Bronchial epithelial cell (primary cell): ENCODE data around the gene LPAR6. TPM values are rescaled to one million over a fixed set of nuclear protein-coding genes. Genes with fewer than 3 reads are reported as not detected.
"Not testable (repeated sequence)": the region's sequence is repeated elsewhere in the genome, so short reads cannot be mapped to it uniquely, and the experiment has no call there.

Experiments
- DNase-seq: peaks from one replicate; pipeline ENCODE4 v3.0.0-alpha.2; 2010; ENCODE audit warnings: low read depth
- FAIRE-seq: peaks from 2 replicates; lab custom pipeline; 2011; peaks lifted over from hg19 to GRCh38; lab: Jason Lieb, UNC
- H3K27me3 ChIP-seq: 2 replicates; pipeline ENCODE4 v1.5.1; 2011; ENCODE audit warnings: low read length; ENCODE audit not compliant: control insufficient read depth, insufficient read depth
- H3K36me3 ChIP-seq: 2 replicates; pipeline ENCODE4 v1.5.1; 2011; ENCODE audit warnings: low read length; ENCODE audit not compliant: control insufficient read depth, insufficient read depth
- H3K4me3 ChIP-seq: 2 replicates; pipeline ENCODE4 v1.5.1; 2011; ENCODE audit warnings: mild to moderate bottlenecking, low read depth, low read length, control low read depth
- total RNA-seq: library from RNA; depleted of rRNA; stranded (reverse); fragments of >200 nt; gene quantifications from 2 replicates; pipeline ENCODE4 v1.2.1, GENCODE V29; 2014
- TF ChIP-seq, protein P1 (sequence below): IDR thresholded peaks from 2 replicates; pipeline ENCODE4 v1.5.1; 2011; ENCODE audit warnings: mild to moderate bottlenecking, moderate library complexity, low read length, control low read depth, inconsistent platforms; ENCODE audit not compliant: insufficient read depth, severe bottlenecking

Gene LPAR6
- total RNA-seq = 5.8 and 24.5 TPM in 2 replicates

- H3K27me3 ChIP-seq = no peaks in the 10 kb centered on the region
- no peak for FAIRE-seq
- H3K4me3 ChIP-seq = peak within 1 kb of the TSS; percentile 66
Observed at GRCh38 chr13:48412881-48413351, at the start of gene LPAR6. Gene LPAR6 (minus strand): TSS chr13:48413113. CDS start chr13:48412423, 690 bp downstream.

GRCh38 chr13:48457578-48458242, 44.8 kb upstream of the LPAR6 start:
- TF ChIP-seq, protein P1, sequence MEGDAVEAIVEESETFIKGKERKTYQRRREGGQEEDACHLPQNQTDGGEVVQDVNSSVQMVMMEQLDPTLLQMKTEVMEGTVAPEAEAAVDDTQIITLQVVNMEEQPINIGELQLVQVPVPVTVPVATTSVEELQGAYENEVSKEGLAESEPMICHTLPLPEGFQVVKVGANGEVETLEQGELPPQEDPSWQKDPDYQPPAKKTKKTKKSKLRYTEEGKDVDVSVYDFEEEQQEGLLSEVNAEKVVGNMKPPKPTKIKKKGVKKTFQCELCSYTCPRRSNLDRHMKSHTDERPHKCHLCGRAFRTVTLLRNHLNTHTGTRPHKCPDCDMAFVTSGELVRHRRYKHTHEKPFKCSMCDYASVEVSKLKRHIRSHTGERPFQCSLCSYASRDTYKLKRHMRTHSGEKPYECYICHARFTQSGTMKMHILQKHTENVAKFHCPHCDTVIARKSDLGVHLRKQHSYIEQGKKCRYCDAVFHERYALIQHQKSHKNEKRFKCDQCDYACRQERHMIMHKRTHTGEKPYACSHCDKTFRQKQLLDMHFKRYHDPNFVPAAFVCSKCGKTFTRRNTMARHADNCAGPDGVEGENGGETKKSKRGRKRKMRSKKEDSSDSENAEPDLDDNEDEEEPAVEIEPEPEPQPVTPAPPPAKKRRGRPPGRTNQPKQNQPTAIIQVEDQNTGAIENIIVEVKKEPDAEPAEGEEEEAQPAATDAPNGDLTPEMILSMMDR = no peak
- H3K27me3 ChIP-seq = no peaks in the 10 kb centered on the region
- no peak for FAIRE-seq
- peaks cover 4% of the 10 kb centered on the region for H3K36me3 ChIP-seq
- no peak overlapping the region for H3K4me3 ChIP-seq
- no peak for DNase-seq

More at GRCh38 chr13:48412881-48413351, at the start of gene LPAR6:
- no peaks in the 10 kb centered on the region for H3K36me3 ChIP-seq
- TF ChIP-seq, protein P1 = no peak
- DNase-seq = peak; percentile 80

DNA sequence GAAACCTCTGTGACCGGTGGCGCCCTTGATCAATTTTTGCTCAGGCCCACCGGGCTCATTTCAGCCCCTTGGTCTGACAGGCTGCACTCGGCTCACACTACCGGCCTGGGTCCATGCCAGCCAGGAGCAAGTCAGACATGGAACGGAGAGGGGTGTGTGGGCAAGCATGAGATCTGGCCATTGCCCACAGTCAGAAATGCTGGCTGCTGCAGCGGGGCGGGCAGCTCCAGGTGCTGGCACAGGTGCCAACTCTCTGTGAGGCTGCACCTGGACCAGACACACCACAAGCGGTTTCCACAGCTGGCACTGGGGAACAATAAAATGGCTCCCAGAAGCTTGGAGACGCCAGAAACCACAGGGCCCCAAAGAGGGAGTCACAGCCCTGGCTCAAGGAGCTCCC, 43.6 kb upstream of the LPAR6 start:
- DNase-seq (no peak), FAIRE-seq (no peak)
- no peaks in the 10 kb centered on the region for H3K27me3 ChIP-seq
- peaks cover 4% of the 10 kb centered on the region for H3K36me3 ChIP-seq
- TF ChIP-seq, protein P1 = no peak
- no peak overlapping the region for H3K4me3 ChIP-seq

DNA sequence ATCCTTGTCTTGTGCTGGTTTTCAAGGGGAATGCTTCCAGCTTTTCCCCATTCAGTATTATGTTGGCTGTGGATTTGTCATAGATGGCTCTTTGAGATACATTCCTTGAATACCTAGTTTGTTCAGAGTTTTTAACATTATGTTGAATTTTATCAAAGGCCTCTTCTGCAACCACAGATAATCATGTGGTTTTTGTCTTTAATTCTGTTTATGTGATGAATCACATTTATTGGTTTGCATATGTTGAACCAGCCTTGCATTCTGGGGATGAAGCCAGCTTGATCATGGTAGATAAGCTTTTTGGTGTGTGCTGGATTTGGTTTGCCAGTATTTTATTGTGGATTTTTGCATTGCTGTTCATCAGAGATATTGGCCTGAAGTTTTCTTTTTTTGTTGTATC, 38.3 kb upstream of the LPAR6 start:
- DNase-seq, FAIRE-seq, H3K36me3 ChIP-seq: not testable (repeated sequence)

GRCh38 chr13:48449656-48450055, 36.7 kb upstream of the LPAR6 start:
- FAIRE-seq (no peak), DNase-seq (no peak)

More for the DNA sequence above, 38.3 kb upstream of the LPAR6 start:
- not testable (repeated sequence) for H3K27me3 ChIP-seq, H3K4me3 ChIP-seq

DNA sequence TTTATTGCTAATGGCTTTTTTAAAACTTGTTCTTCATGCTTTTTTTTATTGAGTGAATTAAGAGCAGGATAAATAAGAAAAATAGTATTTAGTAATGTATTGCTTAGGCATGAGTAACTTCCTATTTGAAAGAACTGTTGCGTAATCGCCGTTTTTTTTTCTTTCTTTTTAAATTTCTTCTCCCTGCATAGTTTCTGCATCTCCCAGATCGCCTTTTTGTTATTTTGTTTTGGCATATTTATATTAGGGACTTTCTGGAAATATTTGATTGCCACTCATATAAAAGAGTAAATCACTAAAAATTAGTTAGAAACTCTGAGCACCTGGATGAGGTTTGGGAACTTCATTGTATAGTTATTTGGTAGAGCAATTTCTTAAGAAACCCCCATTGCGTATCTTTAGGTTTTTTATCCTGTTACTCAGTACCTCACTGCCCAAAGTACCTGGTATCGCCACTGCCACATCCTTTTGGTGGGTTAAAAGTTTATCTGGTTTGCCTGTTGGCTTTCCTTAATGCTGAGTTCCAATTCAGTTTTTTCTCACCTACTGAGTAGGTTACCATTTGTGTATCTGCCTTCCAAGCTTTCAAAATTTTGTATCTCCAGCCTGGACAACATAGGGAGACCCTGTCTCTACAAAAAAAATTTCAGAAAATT, 36.2 kb upstream of the LPAR6 start:
- DNase-seq (peak; percentile 77), FAIRE-seq (no peak)
- TF ChIP-seq, protein P1 = no peak
- Histone ChIP-seq H3K4me3 (no peak overlapping the region), H3K27me3 (no peaks in the 10 kb centered on the region), H3K36me3 (peaks cover 1% of the 10 kb centered on the region)

More at GRCh38 chr13:48449656-48450055, 36.7 kb upstream of the LPAR6 start:
- peaks cover 1% of the 10 kb centered on the region for H3K36me3 ChIP-seq
- no peaks in the 10 kb centered on the region for H3K27me3 ChIP-seq
- TF ChIP-seq, protein P1 = no peak
- no peak overlapping the region for H3K4me3 ChIP-seq
